Mammary epithelial cell (primary cell): ENCODE measurements around the gene RAET1G.

Source experiments
- EZH2 ChIP-seq: IDR thresholded peaks from 2 replicates; pipeline ENCODE4 v1.6.1; 2012; ENCODE audit warnings: low read length, inconsistent platforms, borderline replicate concordance
- TF ChIP-seq, protein P1 (sequence below), 2 donors: IDR thresholded peaks in 1 of 2; conservative IDR thresholded peaks in 1 of 2; 2 replicates each; pipeline ENCODE4 v1.5.1; 2011 to 2012; ENCODE audit warnings: inconsistent platforms in 2 of 2, low read length in 2 of 2, mild to moderate bottlenecking in 2 of 2, control low read depth in 1 of 2, low read depth in 1 of 2; ENCODE audit not compliant: insufficient read depth in 1 of 2; ENCODE audit errors: extremely low read depth in 1 of 2

DNA sequence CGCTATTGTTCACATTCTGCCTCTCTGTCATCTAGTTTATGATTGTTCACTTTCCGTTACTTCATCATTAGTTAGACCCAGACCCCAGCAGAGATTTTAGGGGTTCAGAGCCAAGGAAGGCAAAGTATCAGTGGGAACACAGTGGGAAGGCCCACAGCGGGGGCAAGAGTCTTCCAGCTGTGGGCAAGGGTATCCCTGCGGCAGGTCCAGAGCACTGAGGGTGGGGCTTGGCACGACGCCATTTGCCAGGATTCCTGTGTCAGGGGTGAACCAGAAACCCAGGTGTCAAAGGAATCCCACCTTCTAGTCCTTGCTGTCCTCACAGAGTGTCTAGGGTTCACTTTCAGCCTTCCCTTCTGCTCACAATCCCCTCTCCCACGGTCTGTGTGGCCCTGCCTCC lies 38.3 kb downstream of the RAET1G start:
- TF ChIP-seq, protein P1, sequence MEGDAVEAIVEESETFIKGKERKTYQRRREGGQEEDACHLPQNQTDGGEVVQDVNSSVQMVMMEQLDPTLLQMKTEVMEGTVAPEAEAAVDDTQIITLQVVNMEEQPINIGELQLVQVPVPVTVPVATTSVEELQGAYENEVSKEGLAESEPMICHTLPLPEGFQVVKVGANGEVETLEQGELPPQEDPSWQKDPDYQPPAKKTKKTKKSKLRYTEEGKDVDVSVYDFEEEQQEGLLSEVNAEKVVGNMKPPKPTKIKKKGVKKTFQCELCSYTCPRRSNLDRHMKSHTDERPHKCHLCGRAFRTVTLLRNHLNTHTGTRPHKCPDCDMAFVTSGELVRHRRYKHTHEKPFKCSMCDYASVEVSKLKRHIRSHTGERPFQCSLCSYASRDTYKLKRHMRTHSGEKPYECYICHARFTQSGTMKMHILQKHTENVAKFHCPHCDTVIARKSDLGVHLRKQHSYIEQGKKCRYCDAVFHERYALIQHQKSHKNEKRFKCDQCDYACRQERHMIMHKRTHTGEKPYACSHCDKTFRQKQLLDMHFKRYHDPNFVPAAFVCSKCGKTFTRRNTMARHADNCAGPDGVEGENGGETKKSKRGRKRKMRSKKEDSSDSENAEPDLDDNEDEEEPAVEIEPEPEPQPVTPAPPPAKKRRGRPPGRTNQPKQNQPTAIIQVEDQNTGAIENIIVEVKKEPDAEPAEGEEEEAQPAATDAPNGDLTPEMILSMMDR (conservative IDR thresholded peaks at IDR 0.05 in 1 of 2, IDR thresholded peaks at IDR 0.05 in 1 of 2; ENCODE audit: extremely low read depth in 1 of 2, insufficient read depth in 1 of 2, low read depth in 1 of 2, low read length in 2 of 2), result no peak
- no peak for TF ChIP-seq EZH2
